Thoracic aorta (tissue), 2 donors: ENCODE data around the gene OR5V1. TPM values are rescaled to one million over a fixed set of nuclear protein-coding genes. Genes with fewer than 3 reads are reported as not detected.
"Not testable (repeated sequence)": the region's sequence is repeated elsewhere in the genome, so short reads cannot be mapped to it uniquely, and the experiment has no call there.

ENCODE experiments used
- ATAC-seq: fragments of 150-250 bp; one replicate; pipeline ENCODE4 v1.8.0; 2017; ENCODE audit warnings: low read depth; ENCODE audit not compliant: insufficient number of reproducible peaks, low FRiP score
- DNase-seq: peaks from one replicate; pipeline ENCODE4 v3.0.0-alpha.2; 2020; ENCODE audit warnings: low spot score
- H3K27ac ChIP-seq, 2 donors: fragments of 200-600 bp; sonication (generic); 1 replicate in 1 of 2; 2 replicates in 1 of 2; pipeline ENCODE4 v1.5.1; 2016; ENCODE audit warnings: mild to moderate bottlenecking in 2 of 2, moderate library complexity in 2 of 2
- H3K27me3 ChIP-seq: fragments of 200-600 bp; sonication (generic); replicated peaks from 2 replicates; pipeline ENCODE4 v1.6.0; 2016; ENCODE audit warnings: mild to moderate bottlenecking; ENCODE audit not compliant: insufficient read depth
- H3K36me3 ChIP-seq: fragments of 200-600 bp; sonication (generic); one replicate; pipeline ENCODE4 v1.5.1; 2016
- H3K4me1 ChIP-seq, 2 donors: fragments of 200-600 bp; sonication (generic); 1 replicate in 1 of 2; 2 replicates in 1 of 2; pipeline versions ENCODE4 v1.5.1 to v1.6.0; 2016; ENCODE audit warnings: low read depth in 2 of 2, mild to moderate bottlenecking in 1 of 2; ENCODE audit not compliant: control insufficient read depth in 1 of 2
- H3K4me3 ChIP-seq: fragments of 200-600 bp; sonication (generic); 2 replicates; pipeline ENCODE4 v1.5.1; 2016; ENCODE audit warnings: mild to moderate bottlenecking
- H3K9me3 ChIP-seq: fragments of 200-600 bp; sonication (generic); 2 replicates; pipeline ENCODE4 v1.5.1; 2016
- CTCF ChIP-seq: fragments of 200-600 bp; sonication (generic); IDR thresholded peaks from one replicate; pipeline ENCODE4 v1.5.1; 2019; ENCODE audit warnings: antibody characterized with exemption
- total RNA-seq, 2 donors: library from RNA; depleted of rRNA; stranded (reverse); fragments of >200 nt; gene quantifications; one replicate each; pipeline versions ENCODE4 v1.1.0 to v1.2.3, GENCODE V29; 2016

OR5V1 gene
- total RNA-seq, 2 donors from 2014 or later: not detected

DNA sequence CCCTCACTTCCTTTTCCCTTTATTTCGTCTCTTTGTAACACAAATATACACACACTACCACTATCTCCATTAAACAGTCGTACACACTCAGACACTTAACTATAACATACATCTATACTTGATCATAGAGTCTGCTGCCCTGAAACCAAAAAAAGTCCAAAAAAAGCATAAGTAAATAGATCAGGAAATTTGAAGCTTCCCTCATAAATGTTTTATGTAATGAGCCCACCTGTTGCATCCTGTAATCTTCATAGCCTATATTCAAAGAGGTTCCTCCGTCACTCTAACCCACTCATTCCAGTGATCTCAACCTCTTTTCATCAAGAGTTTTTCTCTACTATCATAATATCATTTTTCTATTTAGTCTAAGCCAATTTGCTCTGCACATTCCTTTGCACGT, 19.9 kb upstream of the OR5V1 start:
- Histone ChIP-seq H3K27me3 (no peaks in the 10 kb centered on the region), H3K9me3 (no peaks in the 10 kb centered on the region), H3K27ac (no peak overlapping the region), H3K36me3 (no peaks in the 10 kb centered on the region), H3K4me3 (no peak overlapping the region), H3K4me1 (no peaks in the 10 kb centered on the region)
- DNase-seq (no peak), ATAC-seq (no peak)
- TF ChIP-seq CTCF: no peak

DNA sequence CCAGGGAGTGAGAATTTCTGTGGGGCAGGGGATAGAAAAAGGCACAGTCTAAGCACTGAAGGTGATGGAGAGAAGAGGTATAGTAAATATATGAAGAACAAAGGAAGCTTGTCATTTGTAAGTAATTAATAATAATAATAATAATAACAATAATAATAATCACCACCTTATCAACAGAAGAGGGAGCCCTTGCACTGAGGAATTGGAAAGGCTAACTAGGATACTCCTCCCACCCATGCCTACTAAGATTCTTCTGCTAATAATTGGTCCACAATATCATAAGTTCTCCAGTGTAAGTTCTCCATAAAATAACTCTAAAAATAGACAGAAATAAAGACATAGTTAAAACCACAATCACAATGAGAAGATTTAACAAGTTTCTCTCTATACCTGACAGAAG, 7.3 kb upstream of the OR5V1 start:
- H3K27ac ChIP-seq: no peak overlapping the region
- H3K9me3 ChIP-seq: no peaks in the 10 kb centered on the region
- no peak for TF ChIP-seq CTCF
- ATAC-seq (no peak), DNase-seq (no peak)
- no peaks in the 10 kb centered on the region for H3K27me3 ChIP-seq
- no peaks in the 10 kb centered on the region for H3K4me1 ChIP-seq
- no peak overlapping the region for H3K4me3 ChIP-seq
- H3K36me3 ChIP-seq: no peaks in the 10 kb centered on the region

GRCh38 chr6:29375191-29375590, 6.5 kb upstream of the OR5V1 start, which contains the start of gene OR12D3:
OR12D3 (minus strand) TSS chr6:29375291; CDS start chr6:29375287, 4 bp downstream.
- Histone ChIP-seq H3K4me1 (no peaks in the 10 kb centered on the region), H3K9me3 (no peaks in the 10 kb centered on the region), H3K36me3 (no peaks in the 10 kb centered on the region), H3K27ac (no peak within 1 kb of the TSS), H3K27me3 (no peaks in the 10 kb centered on the region), H3K4me3 (no peak within 1 kb of the TSS)
- DNase-seq: no peak
- no peak for ATAC-seq
- TF ChIP-seq CTCF: no peak

- Histone ChIP-seq H3K27me3 (no peaks in the 10 kb centered on the region), H3K36me3 (no peaks in the 10 kb centered on the region), H3K4me3 (no peak overlapping the region), H3K27ac (no peak overlapping the region), H3K4me1 (no peaks in the 10 kb centered on the region), H3K9me3 (no peaks in the 10 kb centered on the region)
- no peak for TF ChIP-seq CTCF
- ATAC-seq: no peak
- no peak for DNase-seq
Observed at GRCh38 chr6:29355603-29356002, 13.1 kb downstream of the OR5V1 start.

DNA sequence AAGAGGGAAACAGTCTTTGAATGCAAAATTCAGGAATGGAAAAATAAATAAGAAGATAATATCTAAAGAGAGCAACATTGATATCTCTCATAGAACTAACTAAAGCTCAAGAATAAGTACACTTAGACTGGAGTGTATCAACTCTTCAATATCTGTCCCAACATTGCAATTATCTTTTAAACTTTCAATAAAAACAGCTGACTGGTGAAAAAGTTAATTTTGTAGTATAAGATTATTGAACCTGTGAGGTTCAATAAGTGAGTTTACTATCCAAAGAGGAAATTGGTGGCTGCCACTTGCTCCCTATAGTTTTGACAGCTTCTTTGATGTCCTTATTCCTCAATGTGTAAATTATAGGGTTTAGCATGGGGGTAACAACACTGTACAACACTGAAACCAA, 13.7 kb downstream of the OR5V1 start:
- DNase-seq: no peak
- no peak for ATAC-seq
- no peak overlapping the region for H3K4me3 ChIP-seq
- H3K36me3 ChIP-seq: no peaks in the 10 kb centered on the region
- no peaks in the 10 kb centered on the region for H3K9me3 ChIP-seq
- TF ChIP-seq CTCF: no peak
- no peaks in the 10 kb centered on the region for H3K27me3 ChIP-seq
- H3K27ac ChIP-seq: no peak overlapping the region
- no peaks in the 10 kb centered on the region for H3K4me1 ChIP-seq

- H3K27me3 ChIP-seq, H3K36me3 ChIP-seq, H3K27ac ChIP-seq, H3K4me1 ChIP-seq, H3K4me3 ChIP-seq, DNase-seq, H3K9me3 ChIP-seq, ATAC-seq: not testable (repeated sequence)
Observed at GRCh38 chr6:29349348-29349747, 19.3 kb downstream of the OR5V1 start.
